GM12873 (cell line): ENCODE results near the gene CER1.

Source experiments
- TF ChIP-seq, protein P1 (sequence below): IDR thresholded peaks from 2 replicates; pipeline ENCODE4 v1.5.1; 2012; ENCODE audit warnings: low read depth, mild to moderate bottlenecking, moderate library complexity, low read length, control low read depth; ENCODE audit not compliant: insufficient read depth; ENCODE audit errors: missing control alignments

CER1 gene

GRCh38 chr9:14702200-14702720, 20.3 kb downstream of the CER1 start:
- TF ChIP-seq, protein P1, sequence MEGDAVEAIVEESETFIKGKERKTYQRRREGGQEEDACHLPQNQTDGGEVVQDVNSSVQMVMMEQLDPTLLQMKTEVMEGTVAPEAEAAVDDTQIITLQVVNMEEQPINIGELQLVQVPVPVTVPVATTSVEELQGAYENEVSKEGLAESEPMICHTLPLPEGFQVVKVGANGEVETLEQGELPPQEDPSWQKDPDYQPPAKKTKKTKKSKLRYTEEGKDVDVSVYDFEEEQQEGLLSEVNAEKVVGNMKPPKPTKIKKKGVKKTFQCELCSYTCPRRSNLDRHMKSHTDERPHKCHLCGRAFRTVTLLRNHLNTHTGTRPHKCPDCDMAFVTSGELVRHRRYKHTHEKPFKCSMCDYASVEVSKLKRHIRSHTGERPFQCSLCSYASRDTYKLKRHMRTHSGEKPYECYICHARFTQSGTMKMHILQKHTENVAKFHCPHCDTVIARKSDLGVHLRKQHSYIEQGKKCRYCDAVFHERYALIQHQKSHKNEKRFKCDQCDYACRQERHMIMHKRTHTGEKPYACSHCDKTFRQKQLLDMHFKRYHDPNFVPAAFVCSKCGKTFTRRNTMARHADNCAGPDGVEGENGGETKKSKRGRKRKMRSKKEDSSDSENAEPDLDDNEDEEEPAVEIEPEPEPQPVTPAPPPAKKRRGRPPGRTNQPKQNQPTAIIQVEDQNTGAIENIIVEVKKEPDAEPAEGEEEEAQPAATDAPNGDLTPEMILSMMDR: no peak

DNA sequence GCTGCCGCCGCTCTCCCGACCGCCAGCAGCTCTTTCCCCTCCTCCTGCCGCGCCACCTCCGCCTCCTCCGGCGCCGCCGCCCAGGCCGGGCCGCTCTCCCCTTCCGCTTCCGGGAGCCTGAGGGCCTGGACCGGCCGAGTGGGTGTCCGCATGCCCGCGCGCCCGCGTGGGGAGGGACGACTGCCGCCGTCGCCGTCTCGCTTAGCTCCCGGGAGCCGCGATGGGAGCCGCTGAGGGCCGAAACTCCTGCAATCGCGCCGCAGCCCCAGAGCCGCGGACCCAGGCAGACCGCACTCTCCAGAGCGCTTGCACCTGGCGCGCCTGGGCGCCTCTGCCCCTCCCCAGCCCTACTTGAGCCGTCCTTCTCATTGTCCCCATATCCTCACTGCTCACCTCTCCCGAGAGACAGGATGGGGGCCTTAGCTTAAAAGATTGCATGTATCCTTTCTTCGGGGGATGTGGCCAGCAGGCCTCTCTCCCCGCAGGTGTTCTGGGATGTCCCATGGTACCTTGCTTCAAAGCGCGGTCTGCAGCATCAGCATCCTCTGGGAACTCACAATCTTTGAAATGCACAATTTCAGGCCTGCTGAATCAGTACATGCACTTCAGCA, 29.2 kb downstream of the CER1 start, which contains the start of gene ZDHHC21:
Gene ZDHHC21, minus strand, starts transcription at position 182 of the 611 bp plus-strand sequence. CDS start 19,092 bp downstream, outside the sequence.
- TF ChIP-seq, protein P1: no peak

DNA sequence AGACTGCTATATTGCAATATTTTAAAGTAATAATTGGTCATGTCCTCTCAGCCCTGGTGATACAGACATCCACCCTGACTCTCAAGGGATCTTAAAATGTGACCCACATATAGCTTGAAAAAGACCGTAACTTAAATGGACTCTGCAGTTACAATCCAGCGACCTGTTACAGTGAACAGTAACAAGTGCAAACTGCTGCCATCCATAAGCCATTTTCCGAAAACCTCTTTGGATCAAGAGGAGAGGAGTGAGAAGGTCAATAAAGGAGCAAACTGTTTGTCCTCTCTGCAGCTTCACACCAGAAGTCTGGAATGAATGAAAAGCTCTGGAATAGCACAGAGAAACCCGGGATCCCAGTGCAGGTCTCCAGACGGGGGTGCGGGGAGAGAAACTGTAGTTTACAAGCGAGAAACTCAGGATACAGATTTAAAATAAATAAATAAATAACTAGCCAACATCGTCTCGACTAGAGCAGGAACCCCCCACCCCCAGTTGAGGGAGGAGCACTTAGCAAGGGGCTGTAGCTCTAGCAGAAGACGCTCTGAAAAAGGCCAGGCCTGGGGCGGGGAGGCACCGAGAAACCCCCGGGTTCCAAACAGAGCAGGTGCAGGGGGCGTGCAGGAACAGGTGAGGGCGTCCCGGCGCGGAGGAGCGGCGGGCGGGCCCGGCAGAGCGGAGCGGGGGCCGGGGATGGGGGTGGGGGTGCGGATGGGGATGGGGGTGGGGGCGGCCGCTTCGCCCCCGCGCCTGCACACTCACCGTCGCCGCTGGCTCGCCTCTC, 29.9 kb downstream of the CER1 start:
- TF ChIP-seq, protein P1: no peak

GRCh38 chr9:14690948-14691730, 31.4 kb downstream of the CER1 start:
- TF ChIP-seq, protein P1: no peak

GRCh38 chr9:14687042-14687719, 35.4 kb downstream of the CER1 start:
- TF ChIP-seq, protein P1: no peak

DNA sequence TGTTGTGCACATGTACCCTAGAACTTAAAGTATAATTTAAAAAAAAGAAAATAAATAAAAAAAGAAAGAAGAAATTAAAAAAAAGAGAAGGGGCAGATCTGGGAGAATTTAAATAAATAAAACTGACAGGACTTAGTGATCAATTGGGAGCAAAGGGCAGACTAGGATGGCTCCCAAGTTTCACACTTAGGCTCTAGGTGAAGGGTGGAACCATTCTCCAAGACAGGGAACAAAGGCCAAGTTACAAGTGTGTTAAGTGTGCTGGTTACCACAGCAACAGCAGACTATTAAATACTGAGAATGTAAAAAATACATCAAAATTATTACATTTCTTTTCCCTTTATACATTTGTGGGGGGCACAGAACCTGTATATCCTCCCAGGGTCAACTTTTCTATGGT, 36.4 kb downstream of the CER1 start:
- TF ChIP-seq, protein P1: no peak
